ENCODE data around the gene COL11A2.

COL11A2 gene

DNA sequence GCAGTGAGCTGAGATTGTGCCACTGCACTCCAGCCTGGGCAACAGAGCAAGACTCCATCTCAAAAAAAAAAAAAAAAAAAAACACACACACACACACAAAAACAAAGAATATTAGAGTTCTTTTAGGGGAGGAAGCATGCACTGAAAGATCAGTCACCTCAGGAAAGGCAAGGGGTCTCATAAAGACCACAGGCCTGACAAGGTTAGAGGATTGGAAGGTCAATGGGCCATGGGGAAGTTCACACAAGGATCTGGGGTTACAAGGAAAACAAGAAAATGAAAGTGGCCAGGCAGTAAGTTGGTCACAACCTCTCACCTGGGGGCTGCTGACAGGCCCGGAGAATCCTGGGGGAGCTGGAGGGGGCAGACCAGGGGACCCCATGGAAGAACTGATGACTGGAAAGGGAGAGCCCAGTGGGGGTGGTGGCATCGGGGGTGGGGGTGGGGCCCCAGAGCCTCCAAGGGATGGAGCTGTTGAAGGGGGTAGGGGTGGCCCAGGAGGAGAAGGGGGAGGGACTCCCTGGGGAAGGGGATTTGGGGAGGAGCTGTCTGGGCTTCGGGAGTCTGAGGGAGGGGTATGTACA is 6.7 kb upstream of the COL11A2 start:
- TF ChIP-seq, protein P1, sequence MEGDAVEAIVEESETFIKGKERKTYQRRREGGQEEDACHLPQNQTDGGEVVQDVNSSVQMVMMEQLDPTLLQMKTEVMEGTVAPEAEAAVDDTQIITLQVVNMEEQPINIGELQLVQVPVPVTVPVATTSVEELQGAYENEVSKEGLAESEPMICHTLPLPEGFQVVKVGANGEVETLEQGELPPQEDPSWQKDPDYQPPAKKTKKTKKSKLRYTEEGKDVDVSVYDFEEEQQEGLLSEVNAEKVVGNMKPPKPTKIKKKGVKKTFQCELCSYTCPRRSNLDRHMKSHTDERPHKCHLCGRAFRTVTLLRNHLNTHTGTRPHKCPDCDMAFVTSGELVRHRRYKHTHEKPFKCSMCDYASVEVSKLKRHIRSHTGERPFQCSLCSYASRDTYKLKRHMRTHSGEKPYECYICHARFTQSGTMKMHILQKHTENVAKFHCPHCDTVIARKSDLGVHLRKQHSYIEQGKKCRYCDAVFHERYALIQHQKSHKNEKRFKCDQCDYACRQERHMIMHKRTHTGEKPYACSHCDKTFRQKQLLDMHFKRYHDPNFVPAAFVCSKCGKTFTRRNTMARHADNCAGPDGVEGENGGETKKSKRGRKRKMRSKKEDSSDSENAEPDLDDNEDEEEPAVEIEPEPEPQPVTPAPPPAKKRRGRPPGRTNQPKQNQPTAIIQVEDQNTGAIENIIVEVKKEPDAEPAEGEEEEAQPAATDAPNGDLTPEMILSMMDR (IDR thresholded peaks at IDR 0.05; ENCODE audit: extremely low read depth, insufficient read depth, missing control alignments): no peak
- in situ Hi-C loops (cut with MboI; ENCODE audit: low pct_unique_long_range_greater_than_20kb, low sequenced_read_pairs, unreplicated experiment): no loop called here
- DNase-seq (ENCODE audit: low spot score): no peak

DNA sequence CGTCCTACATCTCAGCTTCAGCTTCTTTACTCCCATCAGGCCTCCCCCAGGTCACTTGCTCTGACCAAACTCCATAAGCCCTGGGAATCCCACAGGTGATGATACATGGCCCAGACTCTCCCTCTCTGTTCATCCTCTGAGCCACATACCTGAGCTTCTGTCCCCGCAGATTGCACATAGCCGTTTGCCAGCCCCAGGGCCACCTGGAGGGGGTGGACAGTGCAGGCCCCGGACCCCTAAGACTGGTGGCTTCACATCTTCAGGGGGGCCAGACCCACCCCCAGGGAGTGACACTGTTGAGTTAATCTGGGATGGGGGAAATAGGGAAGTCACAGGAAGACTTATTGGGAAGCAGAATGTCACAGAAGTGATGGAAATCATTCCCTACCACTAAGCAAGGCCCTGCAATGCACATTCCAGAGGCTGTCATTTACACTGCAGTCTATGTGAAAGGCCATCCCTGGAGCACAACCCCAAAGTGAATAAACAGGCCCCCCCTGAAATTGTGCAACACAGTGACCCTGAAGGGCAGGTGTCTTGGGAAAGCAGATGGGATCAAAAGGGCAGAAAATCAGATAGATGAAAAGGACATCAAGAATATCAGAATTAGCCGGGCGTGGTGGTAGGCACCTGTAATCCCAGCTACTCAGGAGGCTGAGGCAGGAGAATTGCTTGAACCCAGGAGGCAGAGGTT is 6.0 kb upstream of the COL11A2 start:
- TF ChIP-seq, protein P1 (IDR thresholded peaks at IDR 0.05; ENCODE audit: extremely low read depth, insufficient read depth, missing control alignments): no peak
- no peak for DNase-seq (ENCODE audit: low spot score)
- in situ Hi-C loops (cut with MboI; ENCODE audit: low pct_unique_long_range_greater_than_20kb, low sequenced_read_pairs, unreplicated experiment): no loop called here

DNA sequence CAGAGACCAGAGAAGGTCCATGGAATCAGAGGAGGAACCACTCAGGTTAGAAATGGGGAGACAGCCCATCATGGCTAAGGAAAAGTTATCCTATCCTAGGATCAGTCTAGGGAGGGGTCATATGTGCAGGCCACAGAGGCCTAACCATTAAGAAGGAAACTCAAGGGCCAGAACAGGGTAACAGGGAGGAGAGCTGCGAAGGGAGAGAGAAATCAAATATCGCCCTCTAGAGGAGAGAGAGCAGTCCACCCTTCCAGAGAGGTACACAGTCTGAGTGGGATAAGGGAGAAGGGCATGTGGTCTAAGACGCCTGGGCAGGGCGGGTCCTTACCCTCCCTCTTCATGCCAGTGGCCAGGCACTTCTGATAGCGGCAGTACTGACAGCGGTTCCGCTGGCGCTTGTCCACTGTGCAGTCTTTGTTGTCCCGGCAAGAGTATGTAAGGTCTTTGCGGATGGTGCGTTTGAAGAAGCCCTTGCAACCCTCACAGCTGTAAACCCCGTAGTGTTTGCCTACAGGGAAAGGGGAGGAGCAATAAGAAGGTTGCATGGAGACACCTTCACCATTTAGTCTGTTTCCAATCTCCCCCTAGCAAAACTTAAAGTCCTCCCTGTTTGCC is 5.3 kb upstream of the COL11A2 start:
- in situ Hi-C loops (cut with MboI; ENCODE audit: low pct_unique_long_range_greater_than_20kb, low sequenced_read_pairs, unreplicated experiment): no loop called here
- TF ChIP-seq, protein P1 (IDR thresholded peaks at IDR 0.05; ENCODE audit: extremely low read depth, insufficient read depth, missing control alignments): peak; percentile 70
- peak; percentile 78 for DNase-seq (ENCODE audit: low spot score)

DNA sequence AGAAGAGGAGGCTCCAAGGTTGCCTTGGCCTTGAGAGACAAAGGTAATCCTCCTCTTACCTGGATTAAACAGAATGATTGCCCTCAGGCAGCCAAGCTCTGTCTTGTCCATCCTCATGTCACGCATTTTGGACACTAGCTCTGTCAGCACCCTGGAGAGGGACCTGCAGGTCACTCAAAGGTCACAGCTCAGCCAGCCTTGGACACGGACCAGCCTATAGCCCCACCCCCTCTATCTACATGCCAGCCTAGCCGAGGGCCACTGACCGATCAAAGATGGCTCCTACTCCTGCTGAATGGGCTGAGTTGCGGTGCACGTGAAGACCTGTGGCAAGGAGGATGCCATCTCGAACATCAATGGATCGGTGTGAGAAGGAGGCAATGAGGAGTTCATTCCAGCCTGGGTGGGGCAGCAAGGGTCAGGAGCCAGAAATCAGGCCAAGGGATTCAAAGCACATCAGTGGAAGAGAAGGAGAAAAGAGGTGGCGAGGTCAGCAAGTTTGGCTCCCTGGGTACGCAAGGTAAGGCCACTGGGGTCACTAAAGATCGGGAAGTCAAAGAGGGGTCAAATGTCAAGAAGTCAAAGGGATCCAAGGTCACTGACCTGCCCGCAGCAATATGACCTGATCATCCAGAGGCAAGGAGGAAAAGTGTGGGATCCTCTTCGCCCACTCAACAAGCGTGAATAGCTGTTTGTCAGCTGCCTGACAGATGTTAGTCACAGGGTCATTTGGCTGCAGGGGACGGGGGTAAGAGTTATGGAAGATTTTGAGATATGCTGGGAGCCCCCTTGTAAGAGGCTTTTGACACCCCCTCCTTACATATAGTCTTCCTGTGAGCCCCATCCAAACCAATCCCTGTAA is 3.3 kb upstream of the COL11A2 start:
- TF ChIP-seq, protein P1 (IDR thresholded peaks at IDR 0.05; ENCODE audit: extremely low read depth, insufficient read depth, missing control alignments): no peak
- no peak for DNase-seq (ENCODE audit: low spot score)
- in situ Hi-C loops (cut with MboI; ENCODE audit: low pct_unique_long_range_greater_than_20kb, low sequenced_read_pairs, unreplicated experiment): no loop called here

DNA sequence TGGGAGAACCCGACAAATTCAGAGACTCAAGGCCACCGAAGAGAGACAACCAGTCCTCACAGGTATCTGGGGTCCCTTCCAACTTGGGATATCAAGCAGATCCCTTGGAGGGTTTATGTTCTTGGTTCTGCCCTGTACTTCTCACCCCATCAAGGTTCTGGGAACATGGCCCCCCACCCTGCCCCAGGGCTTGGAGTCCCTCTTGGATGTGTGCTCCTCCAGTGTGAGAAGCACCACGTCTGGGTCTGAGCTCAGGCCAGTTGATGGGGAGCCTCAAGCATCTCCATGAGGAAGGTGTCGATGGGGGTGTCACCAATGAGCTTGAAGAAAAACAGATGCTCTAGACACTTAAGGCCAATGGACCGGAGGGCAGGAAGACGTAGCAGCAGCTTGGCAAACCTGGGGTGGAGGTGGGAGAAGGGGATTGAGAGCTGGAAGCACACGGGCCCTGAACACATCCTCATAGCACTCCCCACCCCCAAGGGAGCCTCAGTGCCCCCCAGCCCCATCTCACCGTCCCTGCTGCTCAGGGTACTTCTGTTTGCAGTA is 2.2 kb upstream of the COL11A2 start:
- no peak for DNase-seq (ENCODE audit: low spot score)
- in situ Hi-C loops (cut with MboI; ENCODE audit: low pct_unique_long_range_greater_than_20kb, low sequenced_read_pairs, unreplicated experiment): no loop called here
- TF ChIP-seq, protein P1 (IDR thresholded peaks at IDR 0.05; ENCODE audit: extremely low read depth, insufficient read depth, missing control alignments): no peak

DNA sequence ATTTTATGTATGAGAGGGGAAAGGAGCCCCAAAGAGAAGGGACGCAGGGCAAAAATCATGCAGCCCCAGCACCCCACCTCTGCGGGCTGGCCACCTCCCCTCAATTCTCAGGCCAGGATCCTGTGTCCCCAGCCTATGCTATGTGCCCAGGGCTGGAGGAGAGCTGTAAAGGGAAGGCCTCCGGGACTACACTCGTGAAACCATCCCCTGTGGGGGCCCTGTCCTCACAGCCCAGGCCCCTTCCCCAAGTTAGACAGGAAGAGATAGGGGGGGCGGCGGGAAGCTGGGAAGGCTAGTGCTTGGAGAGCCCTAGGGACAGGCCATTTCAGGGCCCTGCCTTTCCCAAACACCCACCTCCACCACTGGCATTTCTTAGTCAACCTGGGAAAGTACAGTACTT is 1.4 kb upstream of the COL11A2 start:
- TF ChIP-seq, protein P1 (IDR thresholded peaks at IDR 0.05; ENCODE audit: extremely low read depth, insufficient read depth, missing control alignments): no peak
- in situ Hi-C loops (cut with MboI; ENCODE audit: low pct_unique_long_range_greater_than_20kb, low sequenced_read_pairs, unreplicated experiment): no loop called here
- DNase-seq (ENCODE audit: low spot score): no peak
